Measurements from ENCODE around the gene CLINT1. TPM values are rescaled to one million over a fixed set of nuclear protein-coding genes. Genes with fewer than 3 reads are reported as not detected.
A peak's percentile ranks its signal among the peaks of the same experiment; 100 is the strongest.

The CLINT1 gene
- polyA plus RNA-seq, 2 of the 4 experiments (the other 2 are of a cell fraction) = 89.7 to 185 TPM

DNA sequence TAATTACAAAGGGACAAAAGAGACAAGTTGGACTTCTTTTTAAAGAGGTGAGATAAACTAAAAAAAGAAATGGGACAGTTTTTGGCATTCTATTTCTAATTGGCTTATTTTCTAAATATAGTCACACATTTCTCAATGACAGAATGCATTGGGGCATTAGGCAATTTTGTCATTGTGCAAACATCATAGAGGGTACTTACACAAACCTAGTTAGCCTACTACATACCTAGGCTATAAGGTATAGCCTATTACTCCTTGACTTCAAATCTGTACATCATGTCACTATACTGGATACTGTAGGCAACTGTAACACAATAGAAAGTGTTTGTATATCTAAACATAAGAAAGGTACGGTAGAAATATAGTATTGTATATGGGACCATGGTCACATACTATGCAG is 59.4 kb downstream of the CLINT1 start:
- POLR2A ChIA-PET = no interaction called here
- 0 out of 3 replicates have a peak, but pooled peaks cover 4% of the 10 kb centered on the region for H3K4me1 ChIP-seq
- CTCF ChIA-PET = no interaction called here
- H3K27ac ChIP-seq = no peak overlapping the region
- no peak overlapping the region for H3K4me3 ChIP-seq
- H3K9me3 ChIP-seq = no peaks in the 10 kb centered on the region
- TF ChIP-seq RARB (CRISPR knock-in tag; IDR thresholded peaks at IDR 0.05) = no peak
- TF ChIP-seq, protein P1, sequence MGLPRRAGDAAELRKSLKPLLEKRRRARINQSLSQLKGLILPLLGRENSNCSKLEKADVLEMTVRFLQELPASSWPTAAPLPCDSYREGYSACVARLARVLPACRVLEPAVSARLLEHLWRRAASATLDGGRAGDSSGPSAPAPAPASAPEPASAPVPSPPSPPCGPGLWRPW (IDR thresholded peaks at IDR 0.05) = no peak
- TF ChIP-seq FOSB (CRISPR knock-in tag; IDR thresholded peaks at IDR 0.05) = no peak
- TF ChIP-seq ZNF302 (CRISPR knock-in tag; IDR thresholded peaks at IDR 0.05) = no peak
- TF ChIP-seq RFX5 (IDR thresholded peaks at IDR 0.05) = no peak
- no peak for TF ChIP-seq SMC3 (IDR thresholded peaks at IDR 0.05)
- TF ChIP-seq POLR2A (IDR thresholded peaks at IDR 0.05; ENCODE audit: low read length) = no peak
- TF ChIP-seq FOSL2 (IDR thresholded peaks at IDR 0.05) = no peak
- no peak for TF ChIP-seq FOSL2 (CRISPR knock-in tag; IDR thresholded peaks at IDR 0.05)
- no peak for TF ChIP-seq POLR2AphosphoS2 (conservative IDR thresholded peaks at IDR 0.05; ENCODE audit: low read length)
- TF ChIP-seq BHLHE40 (IDR thresholded peaks at IDR 0.05; ENCODE audit: low read depth, low read length) = no peak
- no peak for TF ChIP-seq JUNB (IDR thresholded peaks at IDR 0.05)
- TF ChIP-seq NR3C1 (IDR thresholded peaks at IDR 0.05) = no peak
- TF ChIP-seq, protein P2, sequence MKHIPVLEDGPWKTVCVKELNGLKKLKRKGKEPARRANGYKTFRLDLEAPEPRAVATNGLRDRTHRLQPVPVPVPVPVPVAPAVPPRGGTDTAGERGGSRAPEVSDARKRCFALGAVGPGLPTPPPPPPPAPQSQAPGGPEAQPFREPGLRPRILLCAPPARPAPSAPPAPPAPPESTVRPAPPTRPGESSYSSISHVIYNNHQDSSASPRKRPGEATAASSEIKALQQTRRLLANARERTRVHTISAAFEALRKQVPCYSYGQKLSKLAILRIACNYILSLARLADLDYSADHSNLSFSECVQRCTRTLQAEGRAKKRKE (CRISPR knock-in tag; IDR thresholded peaks at IDR 0.05; ENCODE audit: low read depth) = no peak
- TF ChIP-seq SREBF2 (IDR thresholded peaks at IDR 0.05) = no peak
- no peak for TF ChIP-seq JUN (IDR thresholded peaks at IDR 0.05)
- no peak for TF ChIP-seq PHF8 (IDR thresholded peaks at IDR 0.05; ENCODE audit: borderline replicate concordance, low read depth)
- TF ChIP-seq CHD4 (IDR thresholded peaks at IDR 0.05; ENCODE audit: borderline replicate concordance) = no peak
- no peak for TF ChIP-seq MAZ (IDR thresholded peaks at IDR 0.05; ENCODE audit: borderline replicate concordance, low read depth, low read length)
- no peak for TF ChIP-seq MYC (IDR thresholded peaks at IDR 0.05; ENCODE audit: borderline replicate concordance, low read length)
- ATAC-seq = no peak
- H3K4me2 ChIP-seq = no peak overlapping the region
- no peak for FAIRE-seq
- DNase-seq (ENCODE audit: low read depth in 1 of 2, low spot score in 1 of 2) = no peak
- 87% methylated on average over 1 of the region's 1 CpG for WGBS (ENCODE audit: missing lambda C conversion rate)

DNA sequence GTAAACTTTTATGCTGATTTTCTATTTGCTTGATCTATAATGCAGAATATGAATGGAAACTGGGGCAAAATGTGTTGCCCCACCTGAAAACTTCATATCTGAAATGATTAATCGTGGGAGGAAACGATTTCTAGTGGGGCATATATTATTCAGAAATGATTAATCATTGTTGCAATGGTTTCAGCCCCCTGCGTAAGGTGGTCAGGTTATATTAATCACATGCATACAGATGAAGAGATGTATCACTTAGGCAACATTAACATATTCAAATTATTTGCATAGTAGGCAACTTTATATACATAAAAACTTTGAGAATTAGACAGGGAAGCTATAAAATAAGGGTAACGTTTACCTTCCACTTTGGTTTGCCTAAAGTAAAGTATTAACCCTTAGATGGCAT is 65.6 kb downstream of the CLINT1 start:
- H3K9me3 ChIP-seq = no peaks in the 10 kb centered on the region
- TF ChIP-seq TP53 (CRISPR knock-in tag; IDR thresholded peaks at IDR 0.05) = no peak
- peak; percentile 67 for TF ChIP-seq MAFK (IDR thresholded peaks at IDR 0.05; ENCODE audit: partially characterized antibody)
- FAIRE-seq (no peak), DNase-seq (ENCODE audit: low read depth in 1 of 2, low spot score in 1 of 2) (no peak), ATAC-seq (no peak)
- H3K4me1 ChIP-seq = no peaks in the 10 kb centered on the region
- CTCF ChIA-PET = interaction anchor here (0.6 to 2.0 kb wide), 4 partner anchors 11 to 50 kb away, joined by 3 to 7 read pairs (median 5); partner anchors contain the start of gene LSM11
- no peak overlapping the region for H3K4me3 ChIP-seq
- 77% methylated on average over 4 of the region's 4 CpGs for WGBS (ENCODE audit: missing lambda C conversion rate)
- POLR2A ChIA-PET = no interaction called here
- no peak overlapping the region for H3K27ac ChIP-seq
- no peak overlapping the region for H3K4me2 ChIP-seq

DNA sequence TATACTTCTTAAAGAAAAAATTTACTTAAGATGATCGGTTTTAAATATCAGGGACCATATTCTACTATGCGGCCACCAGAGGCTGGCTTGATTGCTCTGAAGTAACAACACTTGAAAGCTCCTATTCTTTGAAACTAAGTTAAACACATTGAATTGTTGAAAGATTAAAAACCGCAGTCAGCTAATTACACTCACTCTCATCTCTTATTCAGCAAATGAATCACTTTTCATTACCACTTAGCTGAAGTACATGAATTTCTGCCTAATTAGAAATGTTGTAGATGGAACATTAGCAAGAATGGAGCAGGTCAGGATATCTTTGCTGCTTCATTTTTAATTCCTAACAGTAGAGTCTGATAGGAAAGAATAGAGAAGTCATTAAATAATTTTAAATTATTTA is 73.1 kb downstream of the CLINT1 start:
- ChIA-PET POLR2A (no interaction called here), CTCF (no interaction called here)
- no peaks in the 10 kb centered on the region for H3K9me3 ChIP-seq
- FAIRE-seq (no peak), DNase-seq (ENCODE audit: low read depth in 1 of 2, low spot score in 1 of 2) (no peak), ATAC-seq (no peak)
- TF ChIP-seq MAFK (IDR thresholded peaks at IDR 0.05; ENCODE audit: partially characterized antibody) (peak; percentile 59), ESRRA (IDR thresholded peaks at IDR 0.05; ENCODE audit: borderline replicate concordance, low read length) (no peak)
- no peak overlapping the region for H3K4me3 ChIP-seq
- no peaks in the 10 kb centered on the region for H3K4me1 ChIP-seq
- 90% methylated on average over 3 of the region's 3 CpGs for WGBS (ENCODE audit: missing lambda C conversion rate)
- H3K27ac ChIP-seq = no peak overlapping the region
- H3K4me2 ChIP-seq = no peak overlapping the region

DNA sequence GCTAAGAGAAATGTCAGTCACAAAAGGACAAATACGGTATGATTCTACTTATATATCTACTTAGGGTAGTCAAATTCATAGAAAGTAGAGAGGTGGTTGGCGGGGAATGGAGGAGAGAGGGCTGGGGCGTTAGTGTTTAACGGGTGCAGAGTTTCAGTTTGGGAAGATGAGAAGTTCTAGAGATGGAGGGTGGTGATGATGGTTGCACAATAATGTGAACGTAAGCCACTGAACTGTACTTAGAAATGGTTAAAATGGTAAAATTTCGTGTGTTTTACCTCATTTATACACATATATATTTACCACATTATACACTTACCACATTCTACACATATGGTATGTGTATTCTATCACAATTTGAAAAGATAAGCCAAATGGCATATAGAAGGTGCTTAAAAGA is 79.7 kb downstream of the CLINT1 start:
- TF ChIP-seq, protein P3, sequence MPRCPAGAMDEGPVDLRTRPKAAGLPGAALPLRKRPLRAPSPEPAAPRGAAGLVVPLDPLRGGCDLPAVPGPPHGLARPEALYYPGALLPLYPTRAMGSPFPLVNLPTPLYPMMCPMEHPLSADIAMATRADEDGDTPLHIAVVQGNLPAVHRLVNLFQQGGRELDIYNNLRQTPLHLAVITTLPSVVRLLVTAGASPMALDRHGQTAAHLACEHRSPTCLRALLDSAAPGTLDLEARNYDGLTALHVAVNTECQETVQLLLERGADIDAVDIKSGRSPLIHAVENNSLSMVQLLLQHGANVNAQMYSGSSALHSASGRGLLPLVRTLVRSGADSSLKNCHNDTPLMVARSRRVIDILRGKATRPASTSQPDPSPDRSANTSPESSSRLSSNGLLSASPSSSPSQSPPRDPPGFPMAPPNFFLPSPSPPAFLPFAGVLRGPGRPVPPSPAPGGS (IDR thresholded peaks at IDR 0.05) = no peak
- no peak for TF ChIP-seq CHD2 (IDR thresholded peaks at IDR 0.05; ENCODE audit: low read length, partially characterized antibody)
- no peak for TF ChIP-seq NR3C1 (IDR thresholded peaks at IDR 0.05)
- TF ChIP-seq SREBF2 (IDR thresholded peaks at IDR 0.05) = no peak
- no peak for TF ChIP-seq SMC3 (IDR thresholded peaks at IDR 0.05)
- no peak for TF ChIP-seq RCOR1 (IDR thresholded peaks at IDR 0.05; ENCODE audit: low read depth, low read length)
- no peak for TF ChIP-seq FOSB (CRISPR knock-in tag; IDR thresholded peaks at IDR 0.05)
- no peak for TF ChIP-seq FOXS1 (CRISPR knock-in tag; IDR thresholded peaks at IDR 0.05)
- no peak for TF ChIP-seq GATA3 (IDR thresholded peaks at IDR 0.05; ENCODE audit: borderline replicate concordance)
- no peak for TF ChIP-seq MAFK (IDR thresholded peaks at IDR 0.05; ENCODE audit: partially characterized antibody)
- TF ChIP-seq ZNF302 (CRISPR knock-in tag; IDR thresholded peaks at IDR 0.05) = no peak
- no peak for TF ChIP-seq HDAC2 (IDR thresholded peaks at IDR 0.05)
- TF ChIP-seq RAD21 (conservative IDR thresholded peaks at IDR 0.05 in 1 of 2, IDR thresholded peaks at IDR 0.05 in 1 of 2) = no peak
- no peak for TF ChIP-seq POLR2A (IDR thresholded peaks at IDR 0.05; ENCODE audit: low read length)
- H3K4me1 ChIP-seq = no peaks in the 10 kb centered on the region
- no peak for FAIRE-seq
- H3K4me2 ChIP-seq = no peak overlapping the region
- no peaks in the 10 kb centered on the region for H3K9me3 ChIP-seq
- H3K27ac ChIP-seq = no peak overlapping the region
- ATAC-seq = no peak; a peak in 1 of 6 replicates
- H3K4me3 ChIP-seq = no peak overlapping the region
- POLR2A ChIA-PET = no interaction called here
- 68% methylated on average over 6 of the region's 6 CpGs for WGBS (ENCODE audit: missing lambda C conversion rate)
- no peak for DNase-seq (ENCODE audit: low read depth in 1 of 2, low spot score in 1 of 2)
- CTCF ChIA-PET = interaction anchor here (0.7 kb wide), 1 partner anchor 485 kb away, joined by 3 read pairs; no protein-coding TSS in a partner anchor
